SH-SY5Y (cell line): ENCODE measurements around the gene RPAP3.

Experiments used
- GATA2 ChIP-seq: IDR thresholded peaks from 2 replicates; pipeline ENCODE4 v1.6.1; 2011; ENCODE audit warnings: mild to moderate bottlenecking, low read depth, low read length
- GATA3 ChIP-seq: IDR thresholded peaks from 2 replicates; pipeline ENCODE4 v1.6.1; 2011; ENCODE audit warnings: low read depth, mild to moderate bottlenecking, low read length, moderate library complexity

GRCh38 chr12:47753021-47754001 lies 47.5 kb upstream of the RPAP3 start:
- TF ChIP-seq GATA2 (no peak), GATA3 (no peak)
